ENCODE results near the gene MRGPRX3.

Gene MRGPRX3

DNA sequence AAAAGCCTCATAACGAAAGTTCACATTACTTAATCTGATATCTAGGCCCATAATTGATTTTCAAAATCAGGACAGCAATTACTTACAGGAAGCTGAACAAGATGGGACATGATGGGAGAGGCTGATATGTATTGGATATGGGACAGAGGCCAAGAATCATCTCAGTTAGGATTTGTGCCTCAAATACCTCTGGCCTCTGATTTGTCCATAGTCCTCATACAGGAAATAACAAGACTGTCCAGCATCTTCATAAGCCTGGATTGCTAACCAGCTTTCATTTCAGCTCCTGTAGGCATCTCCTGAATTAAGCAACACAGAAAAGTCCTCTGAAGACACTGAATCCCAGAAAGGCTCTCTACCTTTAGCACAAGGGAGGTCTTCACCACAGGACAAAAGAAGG, 36.0 kb downstream of the MRGPRX3 start:
- peak; percentile 36 for DNase-seq (ENCODE audit: low read depth)
- TF ChIP-seq, protein P1, sequence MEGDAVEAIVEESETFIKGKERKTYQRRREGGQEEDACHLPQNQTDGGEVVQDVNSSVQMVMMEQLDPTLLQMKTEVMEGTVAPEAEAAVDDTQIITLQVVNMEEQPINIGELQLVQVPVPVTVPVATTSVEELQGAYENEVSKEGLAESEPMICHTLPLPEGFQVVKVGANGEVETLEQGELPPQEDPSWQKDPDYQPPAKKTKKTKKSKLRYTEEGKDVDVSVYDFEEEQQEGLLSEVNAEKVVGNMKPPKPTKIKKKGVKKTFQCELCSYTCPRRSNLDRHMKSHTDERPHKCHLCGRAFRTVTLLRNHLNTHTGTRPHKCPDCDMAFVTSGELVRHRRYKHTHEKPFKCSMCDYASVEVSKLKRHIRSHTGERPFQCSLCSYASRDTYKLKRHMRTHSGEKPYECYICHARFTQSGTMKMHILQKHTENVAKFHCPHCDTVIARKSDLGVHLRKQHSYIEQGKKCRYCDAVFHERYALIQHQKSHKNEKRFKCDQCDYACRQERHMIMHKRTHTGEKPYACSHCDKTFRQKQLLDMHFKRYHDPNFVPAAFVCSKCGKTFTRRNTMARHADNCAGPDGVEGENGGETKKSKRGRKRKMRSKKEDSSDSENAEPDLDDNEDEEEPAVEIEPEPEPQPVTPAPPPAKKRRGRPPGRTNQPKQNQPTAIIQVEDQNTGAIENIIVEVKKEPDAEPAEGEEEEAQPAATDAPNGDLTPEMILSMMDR (IDR thresholded peaks at IDR 0.05; ENCODE audit: insufficient read depth, low read depth, low read length, missing control alignments): no peak
- H3K4me3 ChIP-seq (ENCODE audit: low read length): no peak overlapping the region

DNA sequence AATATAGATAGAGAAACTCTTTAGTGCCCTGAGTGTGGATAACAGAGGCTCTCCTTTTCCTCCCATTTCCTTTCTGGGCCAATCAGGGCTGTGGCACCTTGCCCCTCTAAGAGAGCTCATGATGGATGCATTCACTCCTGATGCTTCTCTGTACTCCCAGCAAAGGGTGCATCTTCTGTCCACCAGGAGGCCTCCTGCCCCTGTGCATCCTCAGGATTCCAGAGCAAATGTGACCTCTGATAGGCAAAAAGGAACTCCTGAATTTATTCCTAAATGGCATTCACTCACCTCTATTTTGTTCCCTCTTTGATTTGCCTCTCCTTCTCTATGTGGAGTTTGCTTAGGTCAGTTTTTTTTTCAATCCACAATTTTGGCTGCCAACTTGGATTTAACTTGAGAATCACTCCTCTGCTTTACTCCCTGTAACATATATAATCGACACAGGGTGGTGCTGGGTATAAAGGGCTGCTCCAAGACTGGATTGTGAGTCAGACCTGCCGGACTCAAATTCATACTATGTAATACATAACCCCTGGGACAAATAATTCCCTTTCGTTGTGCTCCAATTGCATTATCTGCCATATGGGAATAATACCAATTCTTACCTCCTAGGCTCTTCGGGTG, 39.1 kb downstream of the MRGPRX3 start:
- DNase-seq (ENCODE audit: low read depth): peak; percentile 35
- H3K4me3 ChIP-seq (ENCODE audit: low read length): no peak overlapping the region
- TF ChIP-seq, protein P1 (IDR thresholded peaks at IDR 0.05; ENCODE audit: insufficient read depth, low read depth, low read length, missing control alignments): peak; percentile 65

DNA sequence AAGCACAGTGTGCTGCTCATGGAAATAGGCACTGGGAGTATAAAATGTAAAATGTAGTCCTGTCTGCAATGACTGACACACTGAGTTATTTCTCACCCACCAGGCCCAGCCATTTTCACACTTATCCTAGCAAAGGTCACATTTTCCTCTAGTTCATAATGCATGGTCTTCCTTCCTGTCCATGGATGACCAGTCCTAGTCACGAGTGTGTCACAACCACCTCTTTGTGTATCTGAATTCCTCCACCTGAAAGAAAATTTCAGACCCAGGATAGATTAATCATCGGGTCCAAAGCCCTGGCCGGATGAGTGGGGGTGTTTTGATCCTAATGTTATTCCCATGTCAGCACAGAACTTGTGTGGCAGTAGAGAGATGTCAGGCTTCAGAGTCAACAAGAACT, 40.3 kb downstream of the MRGPRX3 start, which contains the start of gene MRGPRX4:
TSS of gene MRGPRX4 (plus strand) at position 172 of the 400 bp plus-strand sequence. CDS start 420 bp downstream, outside the sequence.
- no peak within 1 kb of the TSS for H3K4me3 ChIP-seq (ENCODE audit: low read length)
- TF ChIP-seq, protein P1 (IDR thresholded peaks at IDR 0.05; ENCODE audit: insufficient read depth, low read depth, low read length, missing control alignments): no peak
- no peak for DNase-seq (ENCODE audit: low read depth)

DNA sequence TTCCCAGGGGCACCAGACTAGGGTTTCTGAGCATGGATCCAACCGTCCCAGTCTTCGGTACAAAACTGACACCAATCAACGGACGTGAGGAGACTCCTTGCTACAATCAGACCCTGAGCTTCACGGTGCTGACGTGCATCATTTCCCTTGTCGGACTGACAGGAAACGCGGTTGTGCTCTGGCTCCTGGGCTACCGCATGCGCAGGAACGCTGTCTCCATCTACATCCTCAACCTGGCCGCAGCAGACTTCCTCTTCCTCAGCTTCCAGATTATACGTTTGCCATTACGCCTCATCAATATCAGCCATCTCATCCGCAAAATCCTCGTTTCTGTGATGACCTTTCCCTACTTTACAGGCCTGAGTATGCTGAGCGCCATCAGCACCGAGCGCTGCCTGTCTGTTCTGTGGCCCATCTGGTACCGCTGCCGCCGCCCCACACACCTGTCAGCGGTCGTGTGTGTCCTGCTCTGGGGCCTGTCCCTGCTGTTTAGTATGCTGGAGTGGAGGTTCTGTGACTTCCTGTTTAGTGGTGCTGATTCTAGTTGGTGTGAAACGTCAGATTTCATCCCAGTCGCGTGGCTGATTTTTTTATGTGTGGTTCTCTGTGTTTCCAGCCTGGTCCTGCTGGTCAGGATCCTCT, 41.0 kb downstream of the MRGPRX3 start:
- DNase-seq (ENCODE audit: low read depth): no peak

More for the DNA sequence above, 41.0 kb downstream of the MRGPRX3 start:
- TF ChIP-seq, protein P1 (IDR thresholded peaks at IDR 0.05; ENCODE audit: insufficient read depth, low read depth, low read length, missing control alignments): no peak
- H3K4me3 ChIP-seq (ENCODE audit: low read length): no peak overlapping the region
